Lower leg skin (tissue), 3 donors: ENCODE measurements around the gene AUTS2.

Experiments used
- CTCF ChIP-seq, 3 donors: fragments of 450-650 bp; IDR thresholded peaks; one replicate each; pipeline ENCODE4 v1.5.1; 2016; ENCODE audit warnings: antibody characterized with exemption in 3 of 3, mild to moderate bottlenecking in 3 of 3, moderate library complexity in 2 of 3
- POLR2A ChIP-seq, 2 donors: fragments of 450-650 bp; IDR thresholded peaks; one replicate each; pipeline ENCODE4 v1.6.1; 2016 to 2017; ENCODE audit warnings: antibody characterized with exemption in 2 of 2, mild to moderate bottlenecking in 1 of 2, moderate library complexity in 1 of 2

GRCh38 chr7:70498232-70498992, 900.1 kb downstream of the AUTS2 start:
- TF ChIP-seq POLR2A (IDR thresholded peaks at IDR 0.05) = no peak
- no peak for TF ChIP-seq CTCF (IDR thresholded peaks at IDR 0.05)
